ENCODE data around the gene ZFPL1.
A peak's percentile ranks its signal among the peaks of the same experiment; 100 is the strongest.

Gene ZFPL1

DNA sequence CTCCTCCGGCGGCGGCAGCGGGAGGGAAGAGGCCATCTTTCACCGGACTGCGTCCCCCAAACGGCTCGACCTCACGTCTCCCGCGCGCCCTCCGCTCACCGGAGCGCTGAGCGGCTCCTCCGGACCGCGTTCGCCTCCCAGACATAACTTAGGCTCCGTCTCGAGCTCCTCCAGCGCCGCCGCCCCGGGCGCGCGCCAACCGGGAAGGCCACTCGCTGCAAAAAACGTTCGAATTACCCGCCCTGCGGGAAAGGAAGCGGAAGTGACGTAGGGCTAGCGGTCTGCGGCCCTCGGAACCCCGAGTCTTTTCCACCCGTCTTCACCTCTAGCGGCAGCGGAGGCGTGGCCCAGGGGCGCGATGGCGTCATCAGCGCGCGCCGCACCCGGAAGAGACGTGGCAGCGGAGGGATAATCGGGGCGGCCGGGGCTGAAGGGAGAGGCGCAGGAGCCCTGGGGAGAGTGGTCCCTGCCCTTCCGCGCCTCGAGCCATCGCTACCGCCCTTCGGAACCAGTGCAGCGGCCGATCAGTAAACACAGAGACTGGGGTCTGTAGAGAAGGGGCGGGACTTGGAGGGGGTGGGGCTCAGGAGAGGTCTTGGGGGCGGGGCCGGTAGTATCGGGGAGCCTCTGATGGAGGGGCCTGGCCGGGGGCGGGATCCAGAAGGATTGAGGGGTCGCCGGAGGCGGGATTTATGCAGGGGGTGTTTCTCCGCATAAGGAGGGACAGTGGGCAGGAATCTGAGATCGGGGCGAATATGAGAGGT is at the start of gene ZFPL1, which contains the start of gene CDCA5:
ZFPL1 (plus strand) TSS at position 389 of the 764 bp plus-strand sequence. CDS start 477 bp downstream, outside the sequence.
CDCA5 (minus strand) TSS at position 207 of the 764 bp plus-strand sequence; CDS start at position 145, 62 bp downstream.
- peak within 1 kb of the TSS; percentile 91 for H3K4me3 Mint-ChIP-seq
- H3K9me3 Mint-ChIP-seq: no peaks in the 10 kb centered on the region
- H3K4me1 Mint-ChIP-seq (ENCODE audit: low read depth): peaks cover 43% of the 10 kb centered on the region
- H3K27me3 Mint-ChIP-seq (ENCODE audit: low read depth): no peaks in the 10 kb centered on the region
- peaks cover 31% of the 10 kb centered on the region for H3K36me3 Mint-ChIP-seq (ENCODE audit: low read depth)
- peak within 1 kb of the TSS; percentile 98 for H3K27ac Mint-ChIP-seq

GRCh38 chr11:65034423-65034822 is 49.6 kb upstream of the ZFPL1 start:
- Mint-ChIP-seq H3K4me3 (no peak overlapping the region), H3K4me1 (ENCODE audit: low read depth) (no peaks in the 10 kb centered on the region), H3K36me3 (ENCODE audit: low read depth) (peaks cover 8% of the 10 kb centered on the region), H3K27ac (no peak overlapping the region), H3K9me3 (no peaks in the 10 kb centered on the region), H3K27me3 (ENCODE audit: low read depth) (no peaks in the 10 kb centered on the region)

- Mint-ChIP-seq H3K4me1 (ENCODE audit: low read depth) (peaks cover 1% of the 10 kb centered on the region), H3K27me3 (ENCODE audit: low read depth) (no peaks in the 10 kb centered on the region), H3K27ac (no peak overlapping the region), H3K4me3 (no peak overlapping the region), H3K9me3 (no peaks in the 10 kb centered on the region), H3K36me3 (ENCODE audit: low read depth) (peaks cover 11% of the 10 kb centered on the region)
These were observed 48.4 kb upstream of the ZFPL1 start for GRCh38 chr11:65035579-65035978.

DNA sequence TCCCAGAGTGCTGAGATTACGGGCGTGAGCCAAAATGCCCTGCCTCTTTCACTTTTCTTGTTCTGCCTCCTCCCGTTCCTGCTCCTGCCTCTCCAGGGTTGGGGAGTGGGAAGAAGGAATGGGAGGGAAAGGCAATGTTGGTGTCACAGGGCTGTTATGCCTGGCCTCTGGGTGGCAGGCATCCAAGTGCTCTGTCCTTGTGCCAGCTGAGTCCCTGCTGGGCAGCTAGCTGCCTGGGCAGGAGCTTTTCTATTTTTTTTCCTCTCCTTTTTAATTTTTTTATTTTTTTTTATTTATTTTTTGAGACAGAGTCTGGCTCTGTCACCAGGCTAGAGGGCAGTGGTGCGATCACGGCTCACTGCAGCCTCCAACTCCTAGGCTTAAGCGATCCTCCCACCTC is 47.1 kb upstream of the ZFPL1 start:
- Mint-ChIP-seq H3K4me3 (no peak overlapping the region), H3K27ac (no peak overlapping the region), H3K36me3 (ENCODE audit: low read depth) (peaks cover 11% of the 10 kb centered on the region), H3K4me1 (ENCODE audit: low read depth) (peaks cover 4% of the 10 kb centered on the region), H3K27me3 (ENCODE audit: low read depth) (no peaks in the 10 kb centered on the region), H3K9me3 (no peaks in the 10 kb centered on the region)

DNA sequence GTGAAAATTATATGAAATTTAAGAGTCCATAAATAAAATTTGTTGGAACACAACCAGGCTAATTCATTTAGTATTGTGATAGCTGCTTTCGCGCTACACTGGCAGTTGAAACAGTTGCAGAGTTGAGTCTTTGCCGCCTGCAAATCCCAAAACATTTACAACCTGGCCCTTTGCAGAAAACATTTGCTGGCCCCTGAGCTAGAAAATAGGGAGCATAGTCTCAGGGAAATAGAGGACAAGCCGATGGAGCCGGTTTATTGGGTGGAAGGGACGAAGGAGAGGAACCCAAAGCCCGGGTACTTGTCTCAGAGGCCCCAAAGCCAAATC is 43.5 kb upstream of the ZFPL1 start:
- Mint-ChIP-seq H3K27me3 (ENCODE audit: low read depth) (no peaks in the 10 kb centered on the region), H3K4me3 (peak overlapping the region; percentile 92), H3K9me3 (no peaks in the 10 kb centered on the region), H3K27ac (peak overlapping the region; percentile 96), H3K36me3 (ENCODE audit: low read depth) (peaks cover 25% of the 10 kb centered on the region), H3K4me1 (ENCODE audit: low read depth) (peaks cover 10% of the 10 kb centered on the region)

- H3K9me3 Mint-ChIP-seq: no peaks in the 10 kb centered on the region
- peak within 1 kb of the TSS; percentile 96 for H3K27ac Mint-ChIP-seq
These were observed 43.0 kb upstream of the ZFPL1 start, which contains the start of gene SAC3D1 for GRCh38 chr11:65040847-65041622. Gene SAC3D1, plus strand, starts transcription at chr11:65041210. Its CDS starts 83 bp downstream, at chr11:65041293.

DNA sequence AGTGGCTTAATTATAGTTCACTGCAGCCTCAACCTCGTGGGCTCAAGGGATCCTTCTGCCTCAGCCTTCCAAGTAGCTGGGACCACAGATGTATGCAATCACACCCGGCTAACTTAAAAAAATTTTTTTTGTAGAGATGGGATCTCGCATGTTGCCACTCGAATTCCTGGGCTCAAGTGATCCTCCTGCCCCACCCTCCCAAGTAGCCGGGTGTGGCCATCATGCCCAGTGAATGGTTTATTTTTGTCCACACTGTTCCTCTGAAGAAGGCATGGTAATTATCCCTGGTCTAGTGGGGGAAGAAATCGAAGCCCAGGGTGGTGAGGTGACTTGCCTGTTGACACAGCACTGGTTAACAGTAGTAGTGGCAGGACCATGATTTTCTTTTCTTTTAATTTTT is 41.1 kb upstream of the ZFPL1 start:
- Mint-ChIP-seq H3K9me3 (no peaks in the 10 kb centered on the region), H3K27ac (no peak overlapping the region), H3K36me3 (ENCODE audit: low read depth) (peaks cover 25% of the 10 kb centered on the region), H3K4me3 (peak overlapping the region; percentile 89), H3K4me1 (ENCODE audit: low read depth) (peaks cover 18% of the 10 kb centered on the region), H3K27me3 (ENCODE audit: low read depth) (peaks cover 4% of the 10 kb centered on the region)

More at GRCh38 chr11:65040847-65041622, 43.0 kb upstream of the ZFPL1 start, which contains the start of gene SAC3D1:
- no peaks in the 10 kb centered on the region for H3K27me3 Mint-ChIP-seq (ENCODE audit: low read depth)
- H3K4me3 Mint-ChIP-seq: peak within 1 kb of the TSS; percentile 92
- peaks cover 10% of the 10 kb centered on the region for H3K4me1 Mint-ChIP-seq (ENCODE audit: low read depth)
- peaks cover 25% of the 10 kb centered on the region for H3K36me3 Mint-ChIP-seq (ENCODE audit: low read depth)

- Mint-ChIP-seq H3K27me3 (ENCODE audit: low read depth) (peaks cover 4% of the 10 kb centered on the region), H3K4me1 (ENCODE audit: low read depth) (peaks cover 18% of the 10 kb centered on the region), H3K9me3 (no peaks in the 10 kb centered on the region), H3K27ac (no peak overlapping the region), H3K36me3 (ENCODE audit: low read depth) (peaks cover 19% of the 10 kb centered on the region), H3K4me3 (no peak overlapping the region)
These were observed 40.0 kb upstream of the ZFPL1 start for GRCh38 chr11:65043881-65044501.

GRCh38 chr11:65045061-65045460 is 39.0 kb upstream of the ZFPL1 start:
- H3K27ac Mint-ChIP-seq: no peak overlapping the region
- H3K27me3 Mint-ChIP-seq (ENCODE audit: low read depth): peaks cover 4% of the 10 kb centered on the region
- H3K4me3 Mint-ChIP-seq: no peak overlapping the region
- peaks cover 16% of the 10 kb centered on the region for H3K36me3 Mint-ChIP-seq (ENCODE audit: low read depth)
- no peaks in the 10 kb centered on the region for H3K9me3 Mint-ChIP-seq
- H3K4me1 Mint-ChIP-seq (ENCODE audit: low read depth): peaks cover 18% of the 10 kb centered on the region

DNA sequence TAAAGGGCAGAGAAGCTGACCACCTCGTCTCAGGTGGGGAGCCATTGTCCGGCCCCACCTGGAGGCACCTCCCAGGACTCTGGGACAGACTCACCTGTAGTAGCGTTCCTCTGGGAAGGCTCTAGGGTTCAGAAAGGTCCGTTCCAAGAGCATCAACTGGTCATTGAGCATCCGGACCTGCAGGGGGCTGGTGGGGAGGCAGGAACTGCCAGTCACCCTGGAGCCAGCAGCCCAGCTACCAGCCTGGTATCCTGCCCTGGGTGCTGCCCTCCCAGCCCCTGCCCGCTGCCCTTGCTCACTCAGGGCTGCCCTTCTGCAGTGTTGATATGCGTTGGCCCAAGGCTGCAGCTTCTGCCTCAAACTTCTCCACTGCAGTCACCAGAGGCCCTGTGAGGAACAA is 38.3 kb upstream of the ZFPL1 start:
- H3K4me1 Mint-ChIP-seq (ENCODE audit: low read depth): peaks cover 16% of the 10 kb centered on the region
- H3K9me3 Mint-ChIP-seq: no peaks in the 10 kb centered on the region
- H3K36me3 Mint-ChIP-seq (ENCODE audit: low read depth): peaks cover 16% of the 10 kb centered on the region
- peak overlapping the region; percentile 17 for H3K4me3 Mint-ChIP-seq
- peaks cover 4% of the 10 kb centered on the region for H3K27me3 Mint-ChIP-seq (ENCODE audit: low read depth)
- H3K27ac Mint-ChIP-seq: no peak overlapping the region

DNA sequence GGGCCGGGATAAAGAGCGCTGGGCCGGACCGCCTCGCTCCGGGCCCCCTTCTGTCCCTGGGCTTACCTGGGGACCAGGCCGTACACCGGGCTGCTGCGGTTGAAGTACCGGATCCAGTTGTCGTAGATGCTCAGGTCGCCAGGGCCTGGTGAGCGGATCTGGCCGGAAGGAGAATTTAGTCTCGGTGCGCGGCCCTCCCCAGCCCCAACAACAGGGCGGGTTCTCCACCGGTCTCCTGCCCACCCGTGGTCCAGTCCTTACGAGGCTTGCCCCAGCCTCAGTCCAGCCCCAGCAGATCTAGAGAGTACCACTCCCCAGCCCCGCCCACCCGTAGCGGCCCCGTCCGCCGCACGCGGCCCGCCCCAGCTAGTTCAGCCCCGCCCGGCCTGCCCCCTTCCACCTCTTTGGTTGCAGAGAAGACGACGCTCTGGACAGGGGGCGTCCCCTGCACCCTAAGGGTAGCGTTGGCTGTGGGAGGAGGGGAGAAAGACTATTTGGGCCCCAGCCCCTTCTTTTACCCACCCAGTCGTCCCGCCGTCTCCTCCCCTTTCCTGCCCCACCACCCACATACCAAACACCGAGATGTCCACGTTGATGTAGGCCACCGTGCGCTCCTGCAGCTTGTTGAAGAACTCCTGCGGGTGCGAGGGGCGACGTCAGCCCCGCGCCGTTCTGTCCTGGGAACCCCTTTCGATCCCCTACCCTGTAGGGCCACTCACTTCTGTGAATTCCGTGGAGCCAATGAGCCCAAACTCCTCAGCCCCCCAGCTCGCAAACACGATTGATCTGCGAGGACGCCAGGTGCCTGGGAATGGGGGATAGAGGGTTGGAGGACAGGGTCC is 36.2 kb upstream of the ZFPL1 start:
- H3K9me3 Mint-ChIP-seq: no peaks in the 10 kb centered on the region
- H3K4me3 Mint-ChIP-seq: peak overlapping the region; percentile 81
- peaks cover 16% of the 10 kb centered on the region for H3K36me3 Mint-ChIP-seq (ENCODE audit: low read depth)
- H3K27me3 Mint-ChIP-seq (ENCODE audit: low read depth): peaks cover 7% of the 10 kb centered on the region
- peak overlapping the region; percentile 60 for H3K27ac Mint-ChIP-seq
- H3K4me1 Mint-ChIP-seq (ENCODE audit: low read depth): peaks cover 12% of the 10 kb centered on the region

GRCh38 chr11:65051398-65051858 is 32.6 kb upstream of the ZFPL1 start:
- Mint-ChIP-seq H3K4me1 (ENCODE audit: low read depth) (peaks cover 20% of the 10 kb centered on the region), H3K4me3 (no peak overlapping the region), H3K27me3 (ENCODE audit: low read depth) (peaks cover 7% of the 10 kb centered on the region), H3K27ac (no peak overlapping the region), H3K9me3 (no peaks in the 10 kb centered on the region), H3K36me3 (ENCODE audit: low read depth) (peaks cover 2% of the 10 kb centered on the region)

DNA sequence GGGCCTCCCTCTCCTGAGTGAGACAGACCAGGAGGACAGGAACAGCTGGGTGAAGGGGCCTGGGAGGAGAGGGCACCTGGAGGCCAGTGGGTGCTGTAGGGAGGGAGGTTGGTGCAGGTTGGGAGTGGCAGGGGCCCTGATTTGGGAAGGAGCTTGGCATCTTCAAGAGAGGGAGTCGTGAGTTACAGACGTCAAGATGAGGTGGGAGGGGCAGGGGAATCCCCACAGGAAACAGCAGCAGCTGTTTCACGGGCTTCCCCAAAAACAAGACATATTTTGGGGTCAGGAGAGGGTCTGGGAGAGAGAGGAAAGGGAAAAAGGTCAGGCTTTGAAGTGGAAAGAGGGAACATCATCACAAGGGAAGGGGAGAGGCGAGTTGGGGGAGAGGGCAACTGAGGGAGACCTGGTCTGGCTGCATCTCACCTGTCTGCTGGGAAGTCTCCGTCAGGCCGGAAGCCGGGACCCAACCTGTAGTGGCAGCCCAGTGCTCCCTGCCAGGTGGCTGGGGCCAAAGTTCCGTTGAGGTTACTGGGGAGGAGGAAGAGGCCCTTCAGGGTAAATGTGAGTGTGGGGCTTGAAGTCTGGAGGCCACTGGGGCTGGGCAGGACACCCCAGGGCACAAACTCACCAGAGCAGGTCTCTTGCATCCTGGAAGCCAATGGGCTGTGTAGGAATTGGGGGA is 30.1 kb upstream of the ZFPL1 start:
- Mint-ChIP-seq H3K27me3 (ENCODE audit: low read depth) (peaks cover 3% of the 10 kb centered on the region), H3K9me3 (no peaks in the 10 kb centered on the region), H3K36me3 (ENCODE audit: low read depth) (no peaks in the 10 kb centered on the region), H3K27ac (peak overlapping the region; percentile 84), H3K4me1 (ENCODE audit: low read depth) (peaks cover 15% of the 10 kb centered on the region), H3K4me3 (peak overlapping the region; percentile 61)

Data from T-helper 1 cell treated with Interleukin-12 subunit alpha and Interleukin-12 subunit beta and Interleukin-4 antibody, amounts not matched to agents 30 μg/mL and 1 μg/mL, for 36 hours (primary cell).